Motor neuron (in vitro differentiated cells): ENCODE measurements around the gene LMCD1. TPM values are rescaled to one million over a fixed set of nuclear protein-coding genes. Genes with fewer than 3 reads are reported as not detected.

Experiments
- ATAC-seq, 8 experiments: fragments of 200-7000 bp; cut with Tn5 transposase; replicated peaks in 6 of 8; 2 replicates each; pipeline ENCODE4 v1.8.0; 2021; ENCODE audit warnings: mild to moderate bottlenecking in 8 of 8, moderate library complexity in 8 of 8
- H3K27ac ChIP-seq, 2 donors: fragments of 250-450 bp; sonication (Bioruptor Pico); 2 replicates each; pipeline ENCODE4 v1.9.0; 2021; ENCODE audit warnings: antibody characterized with exemption in 2 of 2, mild to moderate bottlenecking in 2 of 2, moderate library complexity in 1 of 2
- H3K4me1 ChIP-seq, 2 donors: fragments of 250-450 bp; sonication (Bioruptor Pico); replicated peaks in 1 of 2; 2 replicates each; pipeline ENCODE4 v1.6.1; 2021; ENCODE audit warnings: antibody characterized with exemption in 2 of 2, mild to moderate bottlenecking in 2 of 2, moderate library complexity in 1 of 2
- H3K4me3 ChIP-seq, 5 donors: fragments of 250-450 bp; sonication (Bioruptor Pico); 2 replicates each; pipeline ENCODE4 v1.9.0; 2021; ENCODE audit warnings: antibody characterized with exemption in 5 of 5, mild to moderate bottlenecking in 5 of 5, moderate library complexity in 4 of 5
- WGBS, 10 experiments: fragments of 450-650 bp; shearing (Covaris generic); methylation state at CpG; one replicate each; pipeline ENCODE4 v1.0.0; 2022; 5-methylcytosine and 5-hydroxymethylcytosine counted together
- in situ Hi-C, 9 experiments: fragments of 400-800 bp; cut with MboI; loops; one replicate each; pipeline ENCODE4 v1.15.0; 2021; ENCODE audit warnings: low sequenced_read_pairs in 9 of 9, low pct_unique_long_range_greater_than_20kb in 2 of 9; ENCODE audit not compliant: unreplicated experiment in 9 of 9
- total RNA-seq, 8 experiments: library from RNA; unstranded; fragments of 300-600 nt; gene quantifications; 2 replicates each; pipeline versions ENCODE4 v1.2.3 to v1.2.4, GENCODE V29; 2022

LMCD1 gene
- total RNA-seq, 8 experiments from 2014 or later, result 1.8 to 57.1 (median 5.3) TPM

GRCh38 chr3:8532251-8532871, 30.7 kb downstream of the LMCD1 start:
- H3K27ac ChIP-seq, result no peak overlapping the region
- ATAC-seq, result peak in 3 of 8 experiments; percentile 72 to 75 (median 74)
- peaks cover 43 to 51% of the 10 kb centered on the region in 2 donors for H3K4me1 ChIP-seq
- no peak overlapping the region for H3K4me3 ChIP-seq
- WGBS, 10 experiments, result 0 to 83% (median 53%) methylated on average over 1 to 4 of the region's 7 CpGs
- in situ Hi-C loops, result no loop called here

DNA sequence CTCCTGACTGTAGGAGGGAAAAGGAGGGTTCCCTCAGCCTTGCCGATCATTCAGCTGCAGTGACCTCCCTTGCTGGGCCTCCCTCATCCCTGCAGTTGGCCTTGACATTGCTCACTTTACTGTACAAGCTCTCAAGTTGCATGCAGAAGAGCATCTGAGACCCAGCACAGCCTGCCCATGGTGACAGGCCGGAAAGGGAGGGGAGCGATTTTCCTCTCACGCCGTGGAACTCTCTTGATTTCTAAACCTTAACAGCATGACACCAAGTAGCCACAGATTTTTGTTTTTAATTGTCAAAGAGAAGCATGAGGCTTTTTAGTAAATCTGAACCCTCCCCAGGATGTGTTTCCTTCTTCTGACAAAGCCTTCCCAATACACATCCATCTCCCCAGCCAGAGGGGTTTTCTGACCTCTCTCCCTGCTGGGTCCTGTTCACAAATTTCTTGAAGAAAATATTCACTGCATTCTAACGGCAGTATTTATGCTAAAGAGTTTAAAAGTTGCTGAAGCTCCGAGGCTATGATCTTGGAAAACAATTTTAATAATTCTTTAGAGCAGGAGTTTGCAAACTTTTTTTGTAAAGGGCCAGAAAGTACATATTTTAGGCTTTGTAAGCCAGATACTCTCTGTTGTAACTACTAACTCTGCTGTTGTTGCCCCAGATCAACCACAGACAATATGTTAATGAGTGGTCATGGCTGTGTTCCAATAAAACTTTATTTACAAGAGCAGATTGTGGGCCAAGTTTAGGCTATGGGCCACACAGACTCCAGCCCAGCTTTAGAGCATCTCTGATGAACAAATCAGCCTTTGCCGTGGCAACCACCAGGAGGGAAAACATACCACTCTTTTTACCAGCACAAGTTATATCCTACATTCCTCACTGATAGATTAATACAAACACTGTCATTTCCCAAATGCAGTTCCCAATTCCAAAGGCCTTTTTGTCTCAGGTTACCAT, 34.8 kb downstream of the LMCD1 start:
- in situ Hi-C loops, result no loop called here
- Histone ChIP-seq H3K4me3 (no peak overlapping the region), H3K27ac (no peak overlapping the region), H3K4me1 (peaks cover 20 to 22% of the 10 kb centered on the region in 2 donors)
- WGBS, 10 experiments, result 0 to 100% (median 71%) methylated on average over 1 to 8 of the region's 8 CpGs; no CpG with 5 or more reads in 1 of the 10 experiments
- peak in 1 of 8 experiments; percentile 28 for ATAC-seq

DNA sequence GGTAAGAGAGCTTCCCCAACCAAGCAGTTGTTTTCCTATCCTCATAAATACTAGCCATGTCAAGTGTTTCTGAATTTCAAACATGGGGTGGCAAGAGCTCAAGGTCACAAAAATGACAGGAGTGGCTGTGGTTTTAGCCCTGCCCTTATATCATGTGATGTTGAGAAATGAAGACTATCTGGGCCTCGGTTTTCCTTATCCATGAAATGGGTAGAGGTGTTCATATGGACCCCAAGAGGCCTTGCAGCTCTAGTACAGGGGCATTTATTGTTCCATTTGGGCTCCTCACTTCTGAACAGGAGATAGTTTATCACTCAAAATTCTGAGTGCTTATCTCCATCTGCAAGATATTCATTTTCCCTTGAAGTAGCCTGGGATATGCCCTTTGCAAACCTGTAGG, 35.8 kb downstream of the LMCD1 start:
- Histone ChIP-seq H3K4me1 (peaks cover 14 to 16% of the 10 kb centered on the region in 2 donors), H3K27ac (no peak overlapping the region), H3K4me3 (no peak overlapping the region)
- WGBS, 10 experiments, result 43 to 86% (median 83%) methylated on average over 1 of the region's 1 CpG; no CpG with 5 or more reads in 6 of the 10 experiments
- in situ Hi-C loops, result no loop called here
- ATAC-seq, result no peak

DNA sequence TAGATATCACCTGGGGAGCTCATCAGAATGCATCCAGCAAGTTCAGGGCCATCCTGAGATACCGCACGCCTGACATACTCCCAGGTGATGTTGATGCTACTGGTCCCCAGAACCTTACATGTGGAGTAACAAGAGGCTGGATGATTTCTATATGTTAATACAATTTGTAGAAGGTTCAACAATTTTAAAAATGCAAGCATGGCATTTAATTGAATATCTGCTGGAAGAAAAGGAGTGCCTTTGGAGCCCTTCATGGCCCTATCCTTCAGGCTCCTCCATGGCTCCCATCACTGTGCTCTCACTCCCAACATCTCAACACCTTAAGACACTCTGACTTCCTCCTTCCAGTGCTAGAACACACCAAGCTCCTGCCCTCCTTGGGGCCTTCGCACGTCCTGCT, 36.6 kb downstream of the LMCD1 start:
- 85 to 100% (median 100%) methylated on average over 2 to 3 of the region's 4 CpGs; no CpG with 5 or more reads in 3 of the 10 experiments for WGBS, 10 experiments
- H3K27ac ChIP-seq, result no peak overlapping the region
- peaks cover 10 to 11% of the 10 kb centered on the region in 2 donors for H3K4me1 ChIP-seq
- in situ Hi-C loops, result no loop called here
- H3K4me3 ChIP-seq, result no peak overlapping the region
- ATAC-seq, result no peak

DNA sequence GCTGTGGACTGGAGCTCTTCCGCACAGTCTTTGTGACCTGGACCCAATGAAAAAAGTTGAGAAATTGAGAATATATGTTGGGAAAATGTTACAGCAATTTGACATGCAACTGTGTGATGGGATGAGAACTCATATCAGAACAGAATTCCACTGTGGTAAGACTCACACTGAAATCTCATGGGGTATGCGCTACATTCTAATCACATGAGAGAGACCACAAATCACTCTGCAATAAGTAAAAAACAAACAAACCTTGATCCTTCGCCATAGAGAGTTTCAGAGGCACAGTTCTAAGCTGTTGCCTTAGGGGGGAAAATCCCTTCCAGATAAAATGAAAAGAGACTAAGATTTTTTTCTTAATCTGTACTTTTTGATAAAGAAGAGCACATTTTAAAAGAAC, 37.3 kb downstream of the LMCD1 start:
- no peak overlapping the region for H3K27ac ChIP-seq
- WGBS, 10 experiments, result 67 to 100% (median 89%) methylated on average over 1 to 3 of the region's 3 CpGs; no CpG with 5 or more reads in 1 of the 10 experiments

GRCh38 chr3:8539419-8539818, 37.8 kb downstream of the LMCD1 start:
- peaks cover 10 to 11% of the 10 kb centered on the region in 2 donors for H3K4me1 ChIP-seq
- 0 to 69% (median 23%) methylated on average over 1 to 5 of the region's 7 CpGs; no CpG with 5 or more reads in 3 of the 10 experiments for WGBS, 10 experiments
- no peak overlapping the region for H3K27ac ChIP-seq
- in situ Hi-C loops, result no loop called here
- no peak overlapping the region for H3K4me3 ChIP-seq
- peak in 3 of 8 experiments; percentile 20 to 41 (median 24) for ATAC-seq

More for the DNA sequence above, 37.3 kb downstream of the LMCD1 start:
- peak in 1 of 8 experiments; percentile 67 for ATAC-seq
- in situ Hi-C loops, result no loop called here
- peaks cover 10 to 11% of the 10 kb centered on the region in 2 donors for H3K4me1 ChIP-seq
- H3K4me3 ChIP-seq, result no peak overlapping the region

DNA sequence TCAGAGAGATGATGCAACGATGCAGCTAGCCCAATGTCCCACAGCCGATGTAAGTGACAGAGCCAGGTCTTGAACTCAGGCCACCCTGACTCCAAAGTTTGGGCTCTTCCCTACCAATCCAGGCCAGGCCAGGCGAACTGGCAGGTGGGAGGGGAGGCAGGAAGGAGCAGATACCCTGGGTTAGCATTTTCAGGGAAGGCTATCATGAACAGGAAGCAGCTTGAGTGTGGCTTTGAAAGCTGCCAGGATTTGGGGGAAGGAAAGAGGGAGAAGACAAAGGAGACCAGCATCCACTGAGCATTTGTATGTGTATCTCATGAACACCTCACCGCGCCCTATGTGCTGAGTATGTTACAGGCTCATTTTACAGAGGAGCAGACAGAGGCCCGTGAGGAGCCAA, 38.8 kb downstream of the LMCD1 start:
- 60 to 100% (median 80%) methylated on average over 1 to 4 of the region's 6 CpGs; no CpG with 5 or more reads in 1 of the 10 experiments for WGBS, 10 experiments

DNA sequence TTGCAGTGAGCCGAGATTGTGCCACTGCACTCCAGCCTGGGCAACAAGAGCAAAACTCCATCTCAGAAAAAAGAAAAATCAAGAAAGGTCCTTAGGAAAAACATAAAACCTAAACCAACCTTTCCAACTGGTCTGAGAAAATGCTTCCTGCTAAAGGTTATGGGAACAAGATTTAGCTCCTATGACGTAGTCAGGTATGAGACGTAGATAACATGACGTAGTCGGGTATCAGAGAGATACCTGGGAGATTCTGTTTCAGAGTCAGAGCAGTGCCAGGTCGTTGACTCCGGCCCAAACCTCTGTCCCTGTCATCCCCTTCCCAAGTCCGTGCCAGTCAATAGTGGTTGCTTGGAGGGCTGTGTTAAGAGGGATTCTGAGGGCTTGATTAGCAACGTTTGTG, 39.9 kb downstream of the LMCD1 start:
- WGBS, 10 experiments, result 76 to 100% (median 89%) methylated on average over 3 to 8 of the region's 9 CpGs; no CpG with 5 or more reads in 1 of the 10 experiments
- in situ Hi-C loops, result no loop called here
- H3K27ac ChIP-seq, result no peak overlapping the region
- no peak overlapping the region for H3K4me3 ChIP-seq
- peaks cover 6 to 11% of the 10 kb centered on the region in 2 donors for H3K4me1 ChIP-seq
- ATAC-seq, result no peak

More for the DNA sequence above, 38.8 kb downstream of the LMCD1 start:
- in situ Hi-C loops, result no loop called here
- no peak overlapping the region for H3K4me3 ChIP-seq
- no peak overlapping the region for H3K27ac ChIP-seq
- ATAC-seq, result no peak
- peaks cover 10 to 11% of the 10 kb centered on the region in 2 donors for H3K4me1 ChIP-seq

DNA sequence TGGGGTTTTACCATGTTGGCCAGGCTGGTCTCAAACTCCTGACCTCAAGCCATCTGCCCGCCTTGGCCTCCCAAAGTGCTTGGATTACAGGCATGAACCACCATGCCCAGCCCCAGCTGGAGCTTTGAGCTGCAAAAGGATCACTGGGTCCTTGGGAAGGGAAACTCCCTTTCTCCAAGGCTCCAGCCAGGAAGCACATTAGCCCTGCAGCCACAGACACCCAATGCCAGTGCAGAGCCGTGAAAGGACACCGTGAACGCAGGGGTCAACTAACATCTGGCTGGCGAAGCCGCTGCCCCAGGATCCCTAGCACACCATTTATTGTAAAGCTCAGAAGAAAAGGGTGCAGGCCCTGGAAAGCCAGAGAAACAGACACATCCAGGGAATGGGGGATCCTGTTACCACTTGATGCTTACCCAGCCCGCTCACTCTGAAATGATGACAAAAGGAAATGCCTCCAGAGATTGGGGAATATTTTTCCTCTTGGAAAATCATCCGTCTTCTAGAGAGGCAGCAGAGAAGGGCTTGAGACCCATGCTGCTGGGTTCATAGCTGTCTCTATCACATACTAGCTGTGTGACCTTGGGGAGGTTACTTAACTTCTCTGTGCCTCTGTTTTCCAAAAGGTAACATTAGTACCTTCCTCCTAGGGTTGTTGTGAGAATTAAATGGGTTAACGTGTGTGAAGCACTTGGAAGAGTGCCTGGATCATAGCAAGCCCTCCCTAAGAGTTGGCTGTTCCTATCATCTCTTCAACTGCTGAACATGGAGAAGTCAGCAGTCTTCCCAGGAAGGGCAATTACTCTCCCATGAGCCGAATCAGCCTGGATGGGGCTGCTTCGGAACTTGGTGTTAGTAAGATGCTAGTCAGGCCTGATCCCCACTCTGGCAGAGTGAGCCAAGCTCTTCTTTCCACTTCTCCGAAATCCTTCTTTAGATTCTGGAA, 40.8 kb downstream of the LMCD1 start:
- 85 to 100% (median 100%) methylated on average over 1 to 5 of the region's 12 CpGs; no CpG with 5 or more reads in 3 of the 10 experiments for WGBS, 10 experiments
- Histone ChIP-seq H3K4me1 (peaks cover 6 to 11% of the 10 kb centered on the region in 2 donors), H3K4me3 (no peak overlapping the region), H3K27ac (no peak overlapping the region)
- in situ Hi-C loops, result no loop called here
- no peak for ATAC-seq

DNA sequence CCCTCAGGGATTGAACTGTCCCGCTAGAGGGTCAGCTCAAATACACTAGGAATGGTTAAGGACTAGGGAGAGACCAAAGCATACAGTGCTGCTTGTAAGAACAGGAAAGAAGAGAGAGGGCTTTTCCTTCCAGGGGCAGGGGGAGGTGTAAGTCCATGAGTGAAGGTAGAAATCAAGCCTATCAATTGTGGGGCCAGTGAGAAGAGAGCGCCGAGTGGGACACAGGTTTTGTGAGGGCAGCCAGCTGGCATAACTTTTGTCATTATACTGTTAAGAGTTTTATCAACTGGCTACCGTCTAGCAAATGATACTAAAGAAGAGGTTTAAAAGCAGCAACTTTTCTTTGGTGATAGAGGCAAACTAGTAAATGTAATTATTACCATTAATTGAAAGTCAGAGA, 45.0 kb downstream of the LMCD1 start:
- in situ Hi-C loops, result no loop called here
- no peak for ATAC-seq

DNA sequence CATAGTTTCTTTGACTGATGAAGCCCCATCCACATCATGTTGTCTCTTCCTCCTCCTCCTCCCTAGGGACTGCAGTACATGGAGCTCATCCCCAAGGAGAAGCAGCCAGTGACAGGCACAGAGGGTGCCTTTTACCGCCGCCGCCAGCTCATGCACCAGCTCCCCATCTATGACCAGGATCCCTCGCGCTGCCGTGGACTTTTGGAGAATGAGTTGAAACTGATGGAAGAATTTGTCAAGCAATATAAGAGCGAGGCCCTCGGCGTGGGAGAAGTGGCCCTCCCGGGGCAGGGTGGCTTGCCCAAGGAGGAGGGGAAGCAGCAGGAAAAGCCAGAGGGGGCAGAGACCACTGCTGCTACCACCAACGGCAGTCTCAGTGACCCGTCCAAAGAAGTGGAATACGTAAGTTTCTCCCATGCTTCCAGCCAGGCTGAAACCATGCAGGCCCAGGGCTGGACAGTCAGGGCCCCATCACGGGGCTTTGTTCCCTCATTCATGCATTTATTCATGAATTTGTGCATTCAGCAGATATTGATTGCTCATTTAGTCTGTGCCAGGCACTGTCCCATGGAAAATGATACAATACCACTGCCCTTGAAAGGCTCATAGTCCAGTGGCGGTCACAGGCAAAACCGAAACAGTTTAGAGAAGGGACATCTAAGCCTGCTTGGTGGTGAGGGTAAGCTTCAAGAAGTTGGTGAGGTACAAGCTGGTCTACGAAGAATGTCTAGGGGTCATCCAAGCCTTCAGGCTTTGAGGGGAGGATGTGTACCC, 47.1 kb downstream of the LMCD1 start:
- in situ Hi-C loops, result no loop called here
- peak in 7 of 8 experiments; percentile 24 to 86 (median 39) for ATAC-seq
- 73 to 100% (median 93%) methylated on average over 1 to 14 of the region's 17 CpGs; no CpG with 5 or more reads in 1 of the 10 experiments for WGBS, 10 experiments

More for the DNA sequence above, 45.0 kb downstream of the LMCD1 start:
- WGBS, 10 experiments, result 74 to 100% (median 84%) methylated on average over 2 to 4 of the region's 4 CpGs; no CpG with 5 or more reads in 2 of the 10 experiments
- Histone ChIP-seq H3K4me1 (peaks cover 0 to 3% of the 10 kb centered on the region in 2 donors), H3K27ac (no peak overlapping the region), H3K4me3 (no peak overlapping the region)

More for the DNA sequence above, 47.1 kb downstream of the LMCD1 start:
- Histone ChIP-seq H3K27ac (no peak overlapping the region), H3K4me1 (peaks cover 0 to 3% of the 10 kb centered on the region in 2 donors), H3K4me3 (no peak overlapping the region)
